Duodenal mucosa (tissue), 2 donors: ENCODE measurements around the gene KRTAP10-9.

Source experiments
- H3K27ac ChIP-seq: one replicate; pipeline ENCODE4 v1.7.0; 2013; ENCODE audit warnings: low read depth, low read length
- H3K27me3 ChIP-seq, 2 donors: one replicate each; pipeline ENCODE4 v1.7.0; 2013; ENCODE audit warnings: low read length in 2 of 2, control low read depth in 1 of 2; ENCODE audit not compliant: insufficient read depth in 2 of 2, control insufficient read depth in 1 of 2
- H3K36me3 ChIP-seq, 2 donors: one replicate each; pipeline ENCODE4 v1.7.0; 2013; ENCODE audit warnings: low read length in 2 of 2, control low read depth in 1 of 2; ENCODE audit not compliant: insufficient read depth in 2 of 2, control insufficient read depth in 1 of 2
- H3K4me1 ChIP-seq, 2 donors: one replicate each; pipeline ENCODE4 v1.7.0; 2013; ENCODE audit warnings: low read length in 2 of 2, control low read depth in 1 of 2; ENCODE audit not compliant: insufficient read depth in 2 of 2, control insufficient read depth in 1 of 2
- H3K4me3 ChIP-seq, 2 donors: one replicate each; pipeline ENCODE4 v1.7.0; 2013; ENCODE audit warnings: low read length in 2 of 2, low read depth in 1 of 2
- H3K9ac ChIP-seq, 2 donors: one replicate each; pipeline ENCODE4 v1.7.0; 2013; ENCODE audit warnings: low read length in 2 of 2, low read depth in 1 of 2
- H3K9me3 ChIP-seq, 2 donors: one replicate each; pipeline ENCODE4 v1.7.0; 2013; ENCODE audit warnings: low read length in 2 of 2, control low read depth in 1 of 2; ENCODE audit not compliant: control insufficient read depth in 1 of 2

KRTAP10-9 gene

GRCh38 chr21:44664691-44665090, 37.8 kb downstream of the KRTAP10-9 start:
- Histone ChIP-seq H3K9ac (no peak overlapping the region), H3K27me3 (peaks cover 0 to 3% of the 10 kb centered on the region in 2 donors), H3K4me3 (no peak overlapping the region), H3K27ac (no peak overlapping the region), H3K4me1 (no peaks in the 10 kb centered on the region), H3K9me3 (no peaks in the 10 kb centered on the region), H3K36me3 (no peaks in the 10 kb centered on the region)

GRCh38 chr21:44666401-44667320, 39.8 kb downstream of the KRTAP10-9 start, which contains the start of gene KRTAP12-2:
Gene KRTAP12-2 (minus strand): TSS chr21:44666927. CDS start chr21:44666886, 41 bp downstream.
- Histone ChIP-seq H3K36me3 (no peaks in the 10 kb centered on the region), H3K27me3 (peaks cover 0 to 3% of the 10 kb centered on the region in 2 donors), H3K4me3 (no peak within 1 kb of the TSS), H3K9me3 (peaks cover 0 to 5% of the 10 kb centered on the region in 2 donors), H3K27ac (no peak within 1 kb of the TSS), H3K9ac (no peak within 1 kb of the TSS), H3K4me1 (no peaks in the 10 kb centered on the region)

GRCh38 chr21:44667612-44668011, 40.7 kb downstream of the KRTAP10-9 start:
- no peak overlapping the region for H3K4me3 ChIP-seq
- peaks cover 0 to 3% of the 10 kb centered on the region in 2 donors for H3K27me3 ChIP-seq
- no peaks in the 10 kb centered on the region for H3K4me1 ChIP-seq
- H3K9me3 ChIP-seq: peaks cover 1 to 11% of the 10 kb centered on the region in 2 donors
- H3K9ac ChIP-seq: no peak overlapping the region
- H3K27ac ChIP-seq: no peak overlapping the region
- H3K36me3 ChIP-seq: no peaks in the 10 kb centered on the region

DNA sequence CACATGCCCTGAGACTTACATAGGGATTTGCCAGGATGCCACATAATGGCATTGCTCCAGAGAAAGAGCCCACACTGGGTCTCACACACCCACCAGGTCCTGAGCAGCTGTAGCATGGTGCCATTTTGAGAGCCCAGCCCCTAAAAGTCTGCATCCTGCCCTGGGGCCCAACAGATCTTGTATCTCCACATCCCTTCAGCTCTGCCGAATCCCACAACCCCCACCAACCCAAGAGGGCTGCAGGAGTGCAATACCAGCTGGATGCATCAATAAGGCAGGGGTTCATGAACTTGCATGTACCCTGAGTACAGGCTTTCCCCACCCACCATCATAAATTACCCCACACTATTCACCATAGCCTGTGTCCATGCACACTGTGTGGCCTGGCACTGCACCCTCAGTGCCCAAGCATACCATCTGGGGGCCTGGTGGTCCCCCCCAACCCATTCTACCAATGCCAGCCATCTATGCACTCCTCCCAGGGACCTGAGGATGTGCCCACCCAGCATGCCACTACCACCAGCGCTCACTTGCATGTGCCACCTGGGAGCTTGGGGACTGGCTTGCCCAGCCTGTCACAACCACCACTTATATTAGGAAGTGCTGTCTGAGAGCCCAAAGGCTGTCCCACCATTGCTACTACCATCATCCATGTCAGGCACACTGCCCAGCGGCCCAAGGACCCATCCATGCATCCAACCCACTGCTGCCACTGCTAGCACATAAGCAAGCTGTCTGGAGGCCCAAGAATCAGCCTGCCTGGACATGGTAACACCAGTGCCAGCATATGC, 43.9 kb downstream of the KRTAP10-9 start:
- Histone ChIP-seq H3K9ac (no peak overlapping the region), H3K36me3 (no peaks in the 10 kb centered on the region), H3K9me3 (peaks cover 6 to 18% of the 10 kb centered on the region in 2 donors), H3K27me3 (peaks cover 0 to 3% of the 10 kb centered on the region in 2 donors), H3K4me1 (no peaks in the 10 kb centered on the region), H3K27ac (no peak overlapping the region), H3K4me3 (no peak overlapping the region)

DNA sequence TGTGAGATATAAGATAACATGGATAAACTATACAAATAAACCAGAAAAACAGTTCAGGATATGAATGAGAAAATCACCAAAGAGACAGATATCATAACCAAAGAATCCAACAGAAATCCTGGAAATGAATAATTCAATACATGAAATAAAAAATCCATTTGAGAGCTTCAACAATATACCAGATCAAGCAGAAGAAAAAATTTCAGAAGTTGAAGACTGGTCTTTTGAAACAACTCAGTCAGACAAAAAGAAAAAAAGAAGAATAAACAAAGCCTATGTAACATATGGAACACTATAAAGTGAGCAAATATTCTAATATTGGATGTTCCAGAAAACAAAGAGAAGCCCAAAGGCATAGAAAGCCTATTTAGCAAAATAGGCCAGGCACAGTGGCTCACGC, 45.0 kb downstream of the KRTAP10-9 start:
- no peak overlapping the region for H3K27ac ChIP-seq
- H3K36me3 ChIP-seq: no peaks in the 10 kb centered on the region
- no peak overlapping the region for H3K9ac ChIP-seq
- no peak overlapping the region for H3K4me3 ChIP-seq
- H3K4me1 ChIP-seq: no peaks in the 10 kb centered on the region
- H3K9me3 ChIP-seq: peaks cover 6 to 18% of the 10 kb centered on the region in 2 donors
- peaks cover 0 to 3% of the 10 kb centered on the region in 2 donors for H3K27me3 ChIP-seq

- no peak overlapping the region for H3K27ac ChIP-seq
- peaks cover 3 to 5% of the 10 kb centered on the region in 2 donors for H3K9me3 ChIP-seq
- H3K4me3 ChIP-seq: no peak overlapping the region
- H3K36me3 ChIP-seq: no peaks in the 10 kb centered on the region
- H3K4me1 ChIP-seq: no peaks in the 10 kb centered on the region
- H3K27me3 ChIP-seq: peaks cover 0 to 3% of the 10 kb centered on the region in 2 donors
- H3K9ac ChIP-seq: no peak overlapping the region
Measured at GRCh38 chr21:44677881-44678280, 51.0 kb downstream of the KRTAP10-9 start.
